AG04449 (cell line): ENCODE measurements around the gene NLRP6.
"Not testable (repeated sequence)": the region's sequence is repeated elsewhere in the genome, so short reads cannot be mapped to it uniquely, and the experiment has no call there.

ENCODE experiments used
- CTCF ChIA-PET: fragments of 350-600 bp; formaldehyde crosslinking; extraction: SDS; loops from one replicate; lab custom pipeline; 2021; ENCODE audit warnings: antibody characterized with exemption; lab: Yijun Ruan, JAX
- POLR2A ChIA-PET: fragments of 400-600, 350-600 bp; formaldehyde crosslinking; extraction: SDS; loops from one replicate; lab custom pipeline; 2020; ENCODE audit warnings: antibody characterized with exemption, inconsistent platforms; lab: Yijun Ruan, JAX
- DNase-seq: peaks from one replicate; pipeline ENCODE4 v3.0.0-alpha.2; 2010; ENCODE audit warnings: low read depth, low spot score
- H3K4me3 ChIP-seq: 2 replicates; pipeline ENCODE4 v1.5.1; 2011; ENCODE audit warnings: low read depth, mild to moderate bottlenecking, control low read depth, low read length
- TF ChIP-seq, protein P1 (sequence below): IDR thresholded peaks from one replicate; pipeline ENCODE4 v1.5.1; 2011; ENCODE audit warnings: mild to moderate bottlenecking, moderate library complexity, low read length, control low read depth, inconsistent platforms; ENCODE audit not compliant: insufficient read depth; ENCODE audit errors: missing control alignments

NLRP6 gene

DNA sequence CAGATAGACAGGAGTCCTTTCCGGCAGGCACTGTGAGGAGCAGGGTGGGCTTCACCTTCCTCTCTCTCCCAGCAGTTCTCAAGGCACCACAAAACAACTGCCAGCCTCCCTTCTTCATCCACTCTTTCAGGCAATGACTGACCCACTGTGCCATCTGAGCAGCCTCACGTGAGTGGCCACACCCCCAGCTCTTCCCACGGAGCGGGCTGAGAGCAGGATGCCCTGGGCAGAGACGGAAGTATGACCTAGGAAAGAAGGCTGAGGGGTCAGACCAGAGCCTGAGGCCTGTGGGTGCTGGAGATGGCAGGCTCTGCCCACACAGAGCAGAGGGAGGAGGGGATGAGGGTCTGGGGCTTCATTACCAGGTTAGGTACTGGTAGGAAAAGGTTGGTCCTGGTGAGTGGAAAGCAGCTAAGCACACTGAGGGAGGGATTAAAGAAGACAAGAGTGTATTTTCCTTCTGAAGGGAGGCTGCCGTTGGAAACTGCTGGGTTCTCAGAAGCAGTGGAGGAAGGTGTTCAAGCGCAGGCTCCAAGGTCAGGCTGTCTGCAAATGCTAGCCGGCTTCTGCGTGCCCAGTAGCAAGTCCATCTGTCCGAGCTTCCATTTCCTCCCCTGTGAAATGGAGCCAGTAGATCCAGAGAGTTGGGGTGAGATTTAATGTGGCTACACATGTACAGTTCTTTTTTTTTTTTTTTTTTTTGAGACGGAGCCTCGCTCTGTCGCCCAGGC is 4.6 kb downstream of the NLRP6 start:
- TF ChIP-seq, protein P1, sequence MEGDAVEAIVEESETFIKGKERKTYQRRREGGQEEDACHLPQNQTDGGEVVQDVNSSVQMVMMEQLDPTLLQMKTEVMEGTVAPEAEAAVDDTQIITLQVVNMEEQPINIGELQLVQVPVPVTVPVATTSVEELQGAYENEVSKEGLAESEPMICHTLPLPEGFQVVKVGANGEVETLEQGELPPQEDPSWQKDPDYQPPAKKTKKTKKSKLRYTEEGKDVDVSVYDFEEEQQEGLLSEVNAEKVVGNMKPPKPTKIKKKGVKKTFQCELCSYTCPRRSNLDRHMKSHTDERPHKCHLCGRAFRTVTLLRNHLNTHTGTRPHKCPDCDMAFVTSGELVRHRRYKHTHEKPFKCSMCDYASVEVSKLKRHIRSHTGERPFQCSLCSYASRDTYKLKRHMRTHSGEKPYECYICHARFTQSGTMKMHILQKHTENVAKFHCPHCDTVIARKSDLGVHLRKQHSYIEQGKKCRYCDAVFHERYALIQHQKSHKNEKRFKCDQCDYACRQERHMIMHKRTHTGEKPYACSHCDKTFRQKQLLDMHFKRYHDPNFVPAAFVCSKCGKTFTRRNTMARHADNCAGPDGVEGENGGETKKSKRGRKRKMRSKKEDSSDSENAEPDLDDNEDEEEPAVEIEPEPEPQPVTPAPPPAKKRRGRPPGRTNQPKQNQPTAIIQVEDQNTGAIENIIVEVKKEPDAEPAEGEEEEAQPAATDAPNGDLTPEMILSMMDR = no peak
- POLR2A ChIA-PET = no interaction called here
- no peak for DNase-seq
- CTCF ChIA-PET = interaction anchor here (1.0 kb wide), 1 partner anchor 31 kb away, joined by 5 read pairs; no protein-coding TSS in a partner anchor
- no peak overlapping the region for H3K4me3 ChIP-seq

DNA sequence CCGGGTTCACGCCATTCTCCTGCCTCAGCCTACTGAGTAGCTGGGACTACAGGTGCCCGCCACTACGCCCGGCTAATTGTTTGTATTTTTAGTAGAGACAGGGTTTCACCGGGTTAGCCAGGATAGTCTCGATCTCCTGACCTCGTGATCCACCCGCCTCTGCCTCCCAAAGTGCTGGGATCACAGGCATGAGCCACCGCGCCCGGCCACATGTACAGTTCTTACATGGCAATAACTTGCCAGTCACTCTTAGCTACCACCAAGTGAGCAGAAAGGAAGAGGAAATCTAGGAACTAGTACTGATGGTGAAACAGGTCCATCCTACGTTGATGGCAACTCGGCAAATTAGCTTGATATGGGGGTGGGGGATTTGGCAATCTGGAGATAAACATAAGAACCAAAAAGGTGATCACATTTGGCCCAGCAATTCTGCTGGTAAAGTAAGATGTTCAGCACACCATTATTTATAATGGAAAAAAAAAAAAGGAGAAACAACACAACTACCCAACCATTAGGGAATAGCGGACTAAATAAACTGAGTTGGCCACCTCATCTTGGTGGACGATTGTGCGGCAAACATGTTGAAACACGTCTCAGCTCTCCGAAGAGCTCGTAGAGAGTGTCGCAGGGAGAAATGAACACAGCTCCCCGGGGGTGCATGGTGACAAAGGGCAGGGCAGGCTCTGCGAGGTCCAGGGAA is 5.3 kb downstream of the NLRP6 start:
- TF ChIP-seq, protein P1 = no peak
- no peak for DNase-seq
- no peak overlapping the region for H3K4me3 ChIP-seq
- POLR2A ChIA-PET = no interaction called here
- CTCF ChIA-PET = interaction anchor here (0.7 to 1.0 kb wide), 2 partner anchors 22 to 32 kb away, joined by 5 to 6 read pairs; no protein-coding TSS in a partner anchor

DNA sequence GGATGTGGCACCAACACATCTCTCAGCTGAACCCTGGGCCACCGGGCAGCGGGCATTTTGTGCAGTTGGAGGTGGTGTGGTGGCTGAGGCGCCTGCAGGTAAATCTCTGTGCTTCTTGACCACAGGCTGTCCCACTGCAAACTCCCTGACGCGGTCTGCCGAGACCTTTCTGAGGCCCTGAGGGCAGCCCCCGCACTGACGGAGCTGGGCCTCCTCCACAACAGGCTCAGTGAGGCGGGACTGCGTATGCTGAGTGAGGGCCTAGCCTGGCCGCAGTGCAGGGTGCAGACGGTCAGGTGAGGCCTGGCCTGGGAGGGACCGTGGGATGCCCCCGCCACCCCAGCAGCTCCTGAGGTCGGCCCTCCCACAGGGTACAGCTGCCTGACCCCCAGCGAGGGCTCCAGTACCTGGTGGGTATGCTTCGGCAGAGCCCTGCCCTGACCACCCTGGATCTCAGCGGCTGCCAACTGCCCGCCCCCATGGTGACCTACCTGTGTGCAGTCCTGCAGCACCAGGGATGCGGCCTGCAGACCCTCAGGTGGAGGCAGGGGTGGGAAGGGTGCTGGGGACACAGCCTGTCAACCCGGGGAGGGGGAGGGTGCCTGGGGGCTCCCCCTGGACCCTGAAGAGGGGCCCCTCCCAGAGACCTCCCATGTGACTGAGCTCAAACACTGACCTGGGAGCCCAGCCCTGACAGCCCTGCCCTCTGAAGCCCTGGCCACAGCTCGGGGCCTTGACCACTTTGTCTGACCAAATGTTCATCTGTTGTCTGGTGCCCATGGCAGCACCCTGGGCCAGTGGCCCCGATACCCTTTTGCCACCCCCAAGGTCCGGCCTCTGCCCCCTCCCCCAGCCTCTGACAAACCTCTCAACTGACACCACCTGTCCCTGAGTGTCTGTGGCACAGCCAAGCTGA is 6.2 kb downstream of the NLRP6 start:
- ChIA-PET CTCF (interaction anchor here (0.7 to 2.7 kb wide), 3 partner anchors 21 to 33 kb away, joined by 5 to 6 read pairs (median 6); no protein-coding TSS in a partner anchor), POLR2A (no interaction called here)
- TF ChIP-seq, protein P1 = no peak

DNA sequence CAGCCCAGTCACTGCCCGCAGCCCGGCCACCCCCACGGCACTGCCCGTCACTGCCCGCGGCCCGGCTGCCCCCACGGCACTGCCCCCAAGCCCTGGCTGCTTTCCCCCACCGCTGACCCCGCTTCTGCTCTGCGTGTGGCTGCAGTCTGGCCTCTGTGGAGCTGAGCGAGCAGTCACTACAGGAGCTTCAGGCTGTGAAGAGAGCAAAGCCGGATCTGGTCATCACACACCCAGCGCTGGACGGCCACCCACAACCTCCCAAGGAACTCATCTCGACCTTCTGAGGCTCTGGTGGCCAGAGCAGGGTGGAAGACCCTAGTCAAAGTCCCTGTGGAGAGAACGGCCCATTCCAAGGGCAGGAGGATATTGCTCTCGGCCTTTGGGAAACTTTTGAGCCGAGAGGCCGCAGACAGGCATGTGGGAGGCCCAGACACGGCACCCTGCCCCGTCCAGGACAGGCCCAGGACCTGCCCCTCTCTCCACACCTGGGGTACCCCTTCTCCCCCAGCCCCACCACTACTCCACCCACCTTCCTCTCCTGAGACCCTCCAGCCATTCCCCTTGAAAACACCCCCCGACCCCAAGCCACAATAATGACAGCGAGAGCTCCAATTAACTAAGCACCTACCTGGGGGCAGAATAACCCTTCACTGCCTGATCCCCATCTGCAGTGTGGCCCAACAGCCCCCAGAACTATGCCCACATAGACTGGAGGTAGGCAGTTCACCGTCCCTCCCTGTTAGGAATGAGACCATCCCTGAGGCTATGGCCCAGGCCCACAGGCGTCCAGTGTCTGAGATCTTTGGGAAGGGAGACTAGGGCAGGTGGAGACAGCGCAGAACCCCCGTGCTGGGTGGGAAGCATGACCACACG is 7.0 kb downstream of the NLRP6 start:
- CTCF ChIA-PET = interaction anchor here (1.7 to 2.7 kb wide), 2 partner anchors 20 to 34 kb away, joined by 6 read pairs; no protein-coding TSS in a partner anchor
- DNase-seq = no peak
- POLR2A ChIA-PET = no interaction called here
- H3K4me3 ChIP-seq = no peak overlapping the region
- TF ChIP-seq, protein P1 = no peak

More for the DNA sequence above, 6.2 kb downstream of the NLRP6 start:
- H3K4me3 ChIP-seq = no peak overlapping the region
- no peak for DNase-seq

DNA sequence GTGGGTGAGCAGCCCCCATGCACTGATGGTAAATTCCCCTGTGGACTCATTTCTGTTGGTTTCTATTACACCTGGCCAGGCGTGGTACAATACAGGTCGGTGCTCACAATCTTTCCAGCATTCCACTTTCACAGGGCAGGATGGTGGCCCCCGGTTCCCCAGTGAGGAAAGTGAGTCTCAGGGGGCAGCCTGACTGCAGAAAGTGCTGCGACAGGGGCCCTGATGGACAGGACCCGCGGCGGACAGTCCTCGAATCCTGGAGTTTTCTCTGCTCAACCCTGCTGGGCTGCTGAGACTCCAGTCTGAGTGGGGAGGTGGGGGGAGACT is 7.7 kb downstream of the NLRP6 start:
- ChIA-PET POLR2A (no interaction called here), CTCF (interaction anchor here (1.7 to 2.7 kb wide), 2 partner anchors 19 to 35 kb away, joined by 6 read pairs; no protein-coding TSS in a partner anchor)
- DNase-seq = no peak
- no peak overlapping the region for H3K4me3 ChIP-seq
- TF ChIP-seq, protein P1 = no peak

DNA sequence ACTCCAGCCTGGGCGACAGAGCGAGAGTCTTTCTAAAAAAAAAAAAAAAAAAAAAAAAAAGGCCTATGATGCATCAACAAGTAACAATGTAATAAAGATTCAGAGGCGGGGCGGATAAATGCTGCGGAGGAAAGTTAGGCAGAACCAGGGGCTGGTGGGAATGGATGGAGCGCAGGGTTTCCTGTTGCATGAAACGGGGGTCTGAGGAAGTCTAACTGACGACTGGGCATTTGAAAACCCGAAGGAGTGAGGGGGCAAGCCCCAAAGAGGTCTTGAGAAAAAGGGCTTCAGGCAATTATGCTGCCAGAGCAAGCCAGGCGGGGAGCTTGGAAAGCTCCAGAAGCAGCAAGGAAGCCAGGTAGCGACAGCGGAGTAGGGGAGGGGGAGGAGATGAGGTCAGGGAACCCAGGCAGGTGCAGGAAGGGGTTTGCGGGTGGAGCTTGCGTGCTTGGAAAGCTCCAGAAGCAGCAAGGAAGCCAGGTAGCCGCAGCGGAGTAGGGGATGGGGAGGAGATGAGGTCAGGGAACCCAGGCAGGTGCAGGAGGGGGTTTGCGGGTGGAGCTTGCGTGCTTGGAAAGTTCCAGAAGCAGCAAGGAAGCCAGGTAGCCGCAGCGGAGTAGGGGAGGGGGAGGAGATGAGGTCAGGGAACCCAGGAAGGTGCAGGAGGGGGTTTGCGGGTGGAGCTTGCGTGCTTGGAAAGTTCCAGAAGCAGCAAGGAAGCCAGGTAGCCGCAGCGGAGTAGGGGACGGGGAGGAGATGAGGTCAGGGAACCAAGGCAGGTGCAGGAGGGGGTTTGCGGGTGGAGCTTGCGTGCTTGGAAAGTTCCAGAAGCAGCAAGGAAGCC is 9.0 kb downstream of the NLRP6 start:
- POLR2A ChIA-PET, DNase-seq, H3K4me3 ChIP-seq: not testable (repeated sequence)
- CTCF ChIA-PET = interaction anchor here (1.7 to 9.1 kb wide), 3 partner anchors 18 to 36 kb away, joined by 6 to 68 read pairs (median 6); partner anchors contain the start of gene IFITM2
